ENCODE measurements around the gene SERBP1. TPM values are rescaled to one million over a fixed set of nuclear protein-coding genes. Genes with fewer than 3 reads are reported as not detected.

Gene SERBP1
- total RNA-seq, 1 experiment from 2014 or later: 312 TPM

DNA sequence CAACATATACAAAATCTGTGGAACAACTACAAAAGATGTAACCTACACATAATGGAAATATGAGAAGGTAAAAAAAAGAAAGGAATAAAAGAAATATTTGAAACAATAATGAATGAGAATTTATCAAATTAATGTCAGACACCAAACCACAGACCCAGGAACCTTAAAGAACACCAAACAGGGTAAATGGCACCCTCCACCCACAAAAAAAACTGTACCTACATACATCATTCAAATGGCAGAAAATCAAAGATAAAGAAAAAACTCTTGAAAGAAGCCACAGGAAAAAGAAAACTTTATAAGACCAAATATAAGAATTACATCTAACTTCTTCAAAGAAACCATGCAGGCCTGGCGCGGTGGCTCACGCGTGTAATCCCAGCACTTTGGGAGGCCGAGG is 68.6 kb downstream of the SERBP1 start:
- POLR2A ChIA-PET (ENCODE audit: unreplicated experiment): no interaction called here
- no peak for TF ChIP-seq EZH2 (IDR thresholded peaks at IDR 0.05; ENCODE audit: low read depth)
- TF ChIP-seq, protein P1, sequence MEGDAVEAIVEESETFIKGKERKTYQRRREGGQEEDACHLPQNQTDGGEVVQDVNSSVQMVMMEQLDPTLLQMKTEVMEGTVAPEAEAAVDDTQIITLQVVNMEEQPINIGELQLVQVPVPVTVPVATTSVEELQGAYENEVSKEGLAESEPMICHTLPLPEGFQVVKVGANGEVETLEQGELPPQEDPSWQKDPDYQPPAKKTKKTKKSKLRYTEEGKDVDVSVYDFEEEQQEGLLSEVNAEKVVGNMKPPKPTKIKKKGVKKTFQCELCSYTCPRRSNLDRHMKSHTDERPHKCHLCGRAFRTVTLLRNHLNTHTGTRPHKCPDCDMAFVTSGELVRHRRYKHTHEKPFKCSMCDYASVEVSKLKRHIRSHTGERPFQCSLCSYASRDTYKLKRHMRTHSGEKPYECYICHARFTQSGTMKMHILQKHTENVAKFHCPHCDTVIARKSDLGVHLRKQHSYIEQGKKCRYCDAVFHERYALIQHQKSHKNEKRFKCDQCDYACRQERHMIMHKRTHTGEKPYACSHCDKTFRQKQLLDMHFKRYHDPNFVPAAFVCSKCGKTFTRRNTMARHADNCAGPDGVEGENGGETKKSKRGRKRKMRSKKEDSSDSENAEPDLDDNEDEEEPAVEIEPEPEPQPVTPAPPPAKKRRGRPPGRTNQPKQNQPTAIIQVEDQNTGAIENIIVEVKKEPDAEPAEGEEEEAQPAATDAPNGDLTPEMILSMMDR (conservative IDR thresholded peaks at IDR 0.05): no peak
- no peak overlapping the region for H3K4me3 ChIP-seq
- H2AFZ ChIP-seq: no peak overlapping the region
- intact Hi-C loops (cut with micrococcal nuclease; ENCODE audit: unreplicated experiment): no loop called here
- H3F3A ChIP-seq (ENCODE audit: insufficient read depth, low read depth): no peaks in the 10 kb centered on the region
- H3K79me2 ChIP-seq (ENCODE audit: low read depth): no peaks in the 10 kb centered on the region
- no peaks in the 10 kb centered on the region for H4K20me1 ChIP-seq (ENCODE audit: insufficient read depth)
- BruUV-seq (replicated peaks): no TSS peak
- 0 out of 2 replicates have a peak, but pooled peaks cover 5% of the 10 kb centered on the region for H3K4me1 ChIP-seq (replicated peaks; ENCODE audit: insufficient read depth)
- no peak overlapping the region for H3K4me2 ChIP-seq
- no peak for DNase-seq
- H3K27ac ChIP-seq: no peak overlapping the region
- no peaks in the 10 kb centered on the region for H3K36me3 ChIP-seq (ENCODE audit: low read depth)
- H3K9me3 ChIP-seq (ENCODE audit: insufficient read depth, low read depth): no peaks in the 10 kb centered on the region
- CTCF ChIA-PET: no interaction called here
- H3K9me2 ChIP-seq (ENCODE audit: insufficient read depth): no peaks in the 10 kb centered on the region
- H3K27me3 ChIP-seq (ENCODE audit: insufficient read depth, low read depth): no peaks in the 10 kb centered on the region

DNA sequence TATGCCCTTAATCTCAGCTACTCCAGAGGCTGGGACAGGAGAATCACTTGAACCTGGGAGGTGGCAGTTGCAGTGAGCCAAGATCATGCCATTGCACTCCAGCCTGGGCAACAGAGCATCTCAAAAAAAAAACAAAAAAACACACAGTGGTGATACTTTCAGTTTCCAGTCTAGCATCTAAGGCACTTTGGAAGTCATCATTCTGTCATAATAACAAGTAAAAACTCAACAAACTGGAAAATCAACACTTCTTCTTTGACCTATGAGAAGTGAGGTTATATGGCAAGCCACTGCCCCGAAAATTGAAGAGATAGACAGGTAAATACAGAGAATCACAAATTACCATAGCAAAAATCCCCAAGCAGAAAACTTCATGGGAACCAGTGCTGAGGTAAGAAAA is 70.6 kb downstream of the SERBP1 start:
- intact Hi-C loops (cut with micrococcal nuclease; ENCODE audit: unreplicated experiment): no loop called here

More for the DNA sequence above, 70.6 kb downstream of the SERBP1 start:
- no peak for TF ChIP-seq EZH2 (IDR thresholded peaks at IDR 0.05; ENCODE audit: low read depth)
- H3K27me3 ChIP-seq (ENCODE audit: insufficient read depth, low read depth): no peaks in the 10 kb centered on the region
- no peak overlapping the region for H3K4me2 ChIP-seq
- H3K27ac ChIP-seq: no peak overlapping the region
- H3K4me3 ChIP-seq: no peak overlapping the region
- H3K9me3 ChIP-seq (ENCODE audit: insufficient read depth, low read depth): no peaks in the 10 kb centered on the region
- POLR2A ChIA-PET (ENCODE audit: unreplicated experiment): no interaction called here
- H3K4me1 ChIP-seq (replicated peaks; ENCODE audit: insufficient read depth): 0 out of 2 replicates have a peak, but pooled peaks cover 5% of the 10 kb centered on the region
- no peaks in the 10 kb centered on the region for H3K79me2 ChIP-seq (ENCODE audit: low read depth)
- no peaks in the 10 kb centered on the region for H3F3A ChIP-seq (ENCODE audit: insufficient read depth, low read depth)
- H3K9me2 ChIP-seq (ENCODE audit: insufficient read depth): no peaks in the 10 kb centered on the region; the same call in 1 of the 2 replicates
- DNase-seq: no peak
- H4K20me1 ChIP-seq (ENCODE audit: insufficient read depth): no peaks in the 10 kb centered on the region
- CTCF ChIA-PET: no interaction called here
- no peaks in the 10 kb centered on the region for H3K36me3 ChIP-seq (ENCODE audit: low read depth)
- H2AFZ ChIP-seq: no peak overlapping the region
- no TSS peak for BruUV-seq (replicated peaks)

Other genes with a start within 250 kb of the SERBP1 start
- not detected in 2 replicates for gene IL12RB2, start 122.5 kb downstream of the SERBP1 start, total RNA-seq (2021)